ENCODE measurements around the gene SNCAIP.

SNCAIP gene

DNA sequence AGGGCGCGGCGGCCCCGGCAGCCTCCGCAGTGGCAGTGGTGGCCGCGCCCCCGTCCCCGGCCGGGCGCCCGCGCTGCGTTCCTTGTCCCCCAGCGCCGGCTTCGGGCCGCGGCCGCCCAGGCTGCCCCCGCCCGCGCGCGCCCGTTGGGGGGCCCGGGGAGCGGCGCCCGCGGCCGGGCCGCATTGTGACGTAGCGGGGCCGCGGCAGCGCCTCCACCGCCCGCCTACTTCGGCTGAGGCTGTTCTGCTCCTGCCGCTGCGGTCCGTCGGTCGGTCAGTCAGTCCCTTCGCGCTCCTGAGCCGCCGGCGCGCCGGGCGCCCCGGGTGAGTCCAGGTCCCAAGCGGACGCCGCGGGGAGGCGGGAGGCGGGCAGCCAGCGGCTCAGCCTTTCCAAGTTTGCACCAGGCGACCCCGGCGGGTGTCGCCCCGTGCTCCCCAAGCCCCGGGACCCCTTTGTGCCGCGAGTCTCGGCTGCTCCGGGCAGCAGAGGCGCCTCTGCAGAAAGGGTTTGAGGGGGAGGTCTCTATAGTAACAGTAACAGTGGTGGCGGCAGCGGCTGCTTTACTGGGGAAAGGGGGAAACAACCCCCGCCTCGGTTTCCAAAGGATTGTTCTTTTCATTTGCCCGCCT lies at the start of gene SNCAIP:
Gene SNCAIP (plus strand): TSS at position 277 of the 630 bp plus-strand sequence. CDS start 78,898 bp downstream, outside the sequence.
- no peak for DNase-seq

DNA sequence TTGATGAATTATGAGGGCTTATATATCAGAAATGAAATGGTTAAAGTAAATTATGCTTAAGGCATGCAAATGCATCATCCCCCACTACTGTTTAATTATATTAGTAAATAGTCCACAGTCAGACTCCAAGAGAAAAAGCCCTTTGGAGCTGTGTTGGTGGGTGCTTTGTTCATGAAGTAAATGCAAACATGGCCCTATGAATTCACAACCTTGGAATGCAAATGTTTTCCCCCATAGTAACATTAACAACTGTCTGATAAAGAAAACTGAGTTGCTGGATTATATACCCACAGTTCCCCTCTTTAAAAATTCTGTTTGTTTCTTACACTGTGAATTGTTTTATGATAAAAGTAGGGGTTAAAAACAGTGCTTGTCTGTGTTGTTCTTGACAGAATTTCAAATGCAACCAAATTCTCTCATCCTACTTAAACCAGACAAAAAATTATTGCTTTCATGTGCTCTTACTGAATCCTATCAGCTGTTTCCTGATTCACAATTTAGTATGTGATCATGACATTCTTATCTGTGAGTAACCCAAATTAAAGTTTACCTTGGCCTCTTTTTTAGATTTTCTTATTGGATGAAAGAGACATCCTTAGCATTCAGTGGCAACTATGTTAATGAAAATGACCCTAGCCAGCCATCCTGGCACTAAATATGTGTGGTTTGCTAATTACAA lies 48.5 kb upstream of the SNCAIP start:
- no peak for DNase-seq

DNA sequence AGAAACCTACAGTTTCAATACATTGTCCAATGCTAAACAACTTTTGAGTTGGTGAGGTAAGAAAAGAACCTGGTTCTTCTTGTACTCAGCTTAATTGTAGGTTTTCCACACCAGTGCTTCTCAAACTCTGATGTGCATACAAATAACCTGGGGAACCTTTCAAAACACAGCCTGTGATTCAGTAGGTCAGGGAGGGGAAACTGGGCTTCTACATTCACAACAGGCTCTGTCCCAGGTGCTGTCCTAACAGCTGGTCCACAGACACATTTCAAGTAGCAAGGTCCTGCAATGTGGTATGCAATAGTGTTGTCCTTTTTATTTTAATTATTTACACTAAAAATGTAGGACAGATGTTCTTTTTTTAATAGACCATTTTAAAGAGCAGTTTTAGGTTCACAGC lies 47.4 kb upstream of the SNCAIP start:
- DNase-seq, result no peak

DNA sequence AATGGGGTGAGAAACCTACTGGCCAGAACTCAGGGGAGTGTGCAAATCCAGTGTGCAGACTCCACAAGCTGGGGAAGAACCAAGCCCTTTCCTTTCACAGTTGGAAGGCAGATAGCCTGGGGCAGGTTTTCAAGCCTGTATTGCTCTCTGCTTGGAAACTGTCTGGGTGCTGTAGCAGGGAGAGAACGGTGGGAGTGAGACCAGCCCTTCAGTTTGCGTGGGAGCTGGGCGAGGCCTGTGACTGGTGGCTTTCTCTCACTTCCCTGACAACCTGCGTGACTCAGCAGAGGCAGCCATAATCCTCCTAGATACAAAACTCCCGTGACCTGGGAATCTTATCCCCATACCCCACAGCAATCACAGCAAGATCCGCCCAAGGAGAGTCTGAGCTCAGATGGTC lies 44.9 kb upstream of the SNCAIP start:
- no peak for DNase-seq

- DNase-seq, result no peak
These were observed 38.3 kb upstream of the SNCAIP start for GRCh38 chr5:122273696-122274095.

GRCh38 chr5:122283592-122283991 lies 28.4 kb upstream of the SNCAIP start:
- no peak for DNase-seq

- no peak for DNase-seq
These were observed 25.5 kb upstream of the SNCAIP start for GRCh38 chr5:122286541-122286940.

DNA sequence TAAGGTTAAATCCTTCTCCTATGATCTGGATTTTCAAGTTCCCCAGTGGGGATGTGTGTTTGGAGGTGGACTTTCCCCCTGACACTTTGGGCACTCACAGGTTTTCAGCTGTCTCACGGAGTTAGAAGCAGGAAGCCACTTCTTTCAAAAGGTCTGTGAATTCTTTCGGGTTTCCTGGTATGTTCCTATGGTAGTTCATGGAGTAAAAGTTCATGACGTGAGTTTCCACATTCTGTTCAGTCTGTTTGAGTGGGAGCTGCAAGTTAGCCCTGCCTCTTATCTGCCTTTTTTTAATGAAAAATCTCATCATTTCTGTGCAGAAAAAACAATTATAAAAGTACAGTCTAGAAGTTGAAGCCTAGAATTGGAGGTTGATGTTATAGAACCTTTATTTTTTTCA lies 24.9 kb upstream of the SNCAIP start:
- no peak for DNase-seq

DNA sequence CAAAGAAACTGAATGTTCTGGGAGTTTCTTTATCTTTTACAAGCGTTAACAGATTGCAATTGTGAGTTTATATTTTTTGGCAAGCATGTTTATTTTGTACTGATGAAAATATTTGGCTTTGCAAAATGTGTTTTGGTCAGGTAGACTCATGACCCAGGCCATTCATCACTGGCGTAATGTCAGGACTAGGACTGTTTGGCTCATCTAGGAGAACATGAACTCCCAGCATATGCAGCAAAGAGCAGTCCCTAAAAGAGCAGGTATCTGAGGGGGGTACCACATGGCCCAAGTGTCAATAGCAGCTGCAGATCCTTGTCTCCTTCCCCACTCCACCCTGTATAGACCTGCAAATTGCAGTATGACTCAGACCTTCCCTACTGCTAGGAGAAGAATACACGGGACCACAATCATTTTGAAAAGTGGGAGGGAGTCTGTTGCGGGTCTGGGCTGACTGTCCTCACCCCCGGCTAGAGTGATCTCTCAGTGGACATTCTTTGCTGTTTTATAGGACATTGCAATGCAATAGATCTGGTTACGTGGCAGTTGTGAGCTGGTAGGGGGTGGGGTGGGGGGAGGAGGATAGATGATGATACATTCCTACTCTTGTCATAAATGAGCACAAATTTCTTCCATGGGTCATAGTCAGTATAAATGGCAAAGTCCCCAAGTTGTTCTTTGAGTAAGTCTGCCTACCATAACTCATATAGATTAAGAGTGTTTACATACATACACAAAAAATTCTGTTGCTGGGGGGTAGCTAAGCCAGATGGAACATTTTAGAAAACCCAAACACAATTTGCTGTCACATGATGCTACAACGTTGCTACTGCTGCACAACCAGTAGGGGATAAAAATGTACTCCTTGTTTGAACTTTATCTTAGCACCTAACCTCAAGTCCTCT lies 20.8 kb upstream of the SNCAIP start:
- no peak for DNase-seq

- DNase-seq, result no peak
These were observed 19.7 kb upstream of the SNCAIP start for GRCh38 chr5:122292332-122292731.

- DNase-seq, result no peak
These were observed 16.9 kb upstream of the SNCAIP start for GRCh38 chr5:122295138-122295537.

DNA sequence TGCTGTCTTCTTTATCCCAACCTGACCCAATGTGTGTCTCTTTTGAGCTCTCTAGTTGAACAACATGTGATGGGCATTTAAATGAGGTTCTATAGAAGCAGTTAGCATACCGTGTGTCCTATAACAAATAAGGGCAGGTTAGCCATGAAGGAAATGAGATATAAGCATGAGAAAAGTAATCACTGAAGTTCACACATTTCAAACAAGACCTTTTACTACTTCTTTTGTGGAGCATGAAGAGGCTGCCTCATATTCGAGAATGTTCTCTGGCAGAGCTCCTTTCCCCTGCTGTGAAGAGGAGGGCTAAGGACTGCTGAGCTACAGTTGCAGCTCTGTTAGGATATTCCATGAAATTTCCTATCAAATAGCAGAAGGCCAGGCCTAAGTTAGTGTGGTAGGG lies 15.2 kb upstream of the SNCAIP start:
- DNase-seq, result no peak

GRCh38 chr5:122297587-122298298 lies 14.3 kb upstream of the SNCAIP start:
- DNase-seq, result no peak

- no peak for DNase-seq
These were observed 11.7 kb upstream of the SNCAIP start for GRCh38 chr5:122300374-122300773.

DNA sequence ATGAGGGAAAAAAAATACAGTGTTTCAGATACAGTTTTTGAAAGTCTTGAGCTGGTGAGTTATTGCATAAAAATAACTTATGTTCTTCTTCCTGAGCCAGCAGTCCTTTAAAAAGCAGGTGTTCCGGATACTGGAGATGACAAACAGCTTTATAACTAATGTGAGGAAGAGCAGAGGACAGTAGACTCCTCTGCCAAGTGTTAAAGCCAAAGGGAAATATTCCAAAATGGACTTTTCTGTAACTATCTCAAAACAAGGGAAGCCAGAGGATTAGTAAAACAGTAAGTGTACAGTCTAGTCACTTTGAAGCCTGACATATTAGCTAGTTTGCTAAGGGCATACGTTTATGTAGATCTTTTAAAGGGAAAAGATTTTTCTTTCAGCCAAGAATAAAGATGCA lies 11.0 kb upstream of the SNCAIP start:
- no peak for DNase-seq

GRCh38 chr5:122304471-122305215 lies 7.4 kb upstream of the SNCAIP start:
- DNase-seq, result no peak

GRCh38 chr5:122306461-122306860 lies 5.6 kb upstream of the SNCAIP start:
- no peak for DNase-seq

DNA sequence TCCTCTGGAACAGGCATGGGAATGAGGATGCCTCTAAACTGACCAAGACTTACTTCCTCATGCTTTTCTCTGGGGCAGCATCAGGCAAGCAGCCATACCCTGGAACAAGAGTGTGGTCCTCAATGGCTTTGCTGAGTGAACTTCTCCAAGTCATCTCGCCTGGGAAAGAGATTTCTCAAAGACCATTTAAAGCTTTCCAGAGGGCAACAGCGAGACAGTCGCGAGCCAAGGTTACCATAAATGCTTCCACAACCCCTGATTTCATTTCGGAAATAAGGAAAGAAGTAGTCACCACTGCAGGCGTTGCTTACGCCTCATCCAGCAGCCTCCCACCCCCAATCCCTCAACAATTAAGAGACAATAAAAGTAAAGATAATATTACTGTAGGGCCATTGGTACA lies 1.1 kb upstream of the SNCAIP start:
- DNase-seq, result no peak

DNA sequence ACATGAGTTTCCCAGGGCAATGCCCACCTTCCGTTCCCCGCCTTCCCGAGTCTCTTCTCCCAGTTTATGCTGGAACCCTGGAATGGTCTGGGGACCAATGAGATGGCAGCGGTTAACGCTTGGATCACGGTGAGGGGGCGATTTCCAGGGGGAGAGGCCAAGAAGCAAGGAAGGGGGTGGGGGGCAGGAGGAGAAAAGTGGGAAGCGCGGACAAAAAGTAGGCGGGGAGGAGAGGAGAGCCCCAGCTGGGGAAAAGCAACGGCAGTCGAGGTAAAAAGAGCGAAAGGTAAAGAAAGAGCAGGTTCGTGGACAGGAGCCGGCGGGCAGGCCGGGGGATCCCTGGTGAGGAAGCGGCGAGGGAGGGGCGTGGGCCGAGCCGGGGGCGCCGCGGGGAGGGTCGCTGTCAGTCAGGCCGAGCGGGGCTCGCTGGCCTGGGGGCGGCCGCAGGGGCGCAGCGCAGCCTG lies 508 bp upstream of the SNCAIP start:
- DNase-seq, result no peak

DNA sequence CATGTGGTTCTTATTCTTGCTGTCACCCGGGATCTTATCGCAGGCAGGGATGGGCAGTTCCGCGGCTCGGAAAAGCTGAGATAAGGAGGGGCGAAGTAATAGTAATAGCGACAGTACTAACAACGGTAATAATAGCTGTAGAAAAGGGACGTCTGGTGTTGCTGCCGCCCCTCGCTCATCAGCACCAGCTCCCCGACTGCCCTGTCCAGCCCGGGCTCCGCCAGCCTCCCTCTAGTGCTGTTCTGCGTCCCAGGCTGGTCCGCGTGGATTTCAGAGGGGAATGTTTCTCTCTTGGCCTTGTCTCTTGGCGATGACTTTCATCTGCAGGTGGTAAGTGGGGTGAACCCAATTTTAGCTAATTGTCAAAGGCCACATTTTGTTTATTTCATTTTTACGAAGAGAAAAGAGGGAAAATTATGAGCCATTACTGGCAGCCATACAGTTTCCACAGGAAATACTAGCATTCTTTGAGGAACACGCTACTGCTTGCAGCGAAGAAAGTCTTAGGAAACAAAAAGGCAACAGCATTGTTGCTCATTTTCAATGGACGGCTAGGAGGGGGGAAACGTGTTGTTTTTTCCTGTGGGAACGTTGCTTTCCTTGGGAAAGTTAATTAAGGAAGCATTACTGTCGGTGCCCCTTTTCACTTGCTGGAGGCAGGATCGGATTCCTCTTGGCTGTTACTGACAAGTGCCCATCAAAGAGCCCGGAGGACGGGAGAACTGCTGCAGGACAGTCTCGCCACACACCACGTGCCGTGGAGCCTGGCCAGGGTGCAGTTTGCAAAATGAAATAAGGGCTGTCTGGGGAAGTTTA lies 762 bp downstream of the SNCAIP start:
- no peak for DNase-seq

DNA sequence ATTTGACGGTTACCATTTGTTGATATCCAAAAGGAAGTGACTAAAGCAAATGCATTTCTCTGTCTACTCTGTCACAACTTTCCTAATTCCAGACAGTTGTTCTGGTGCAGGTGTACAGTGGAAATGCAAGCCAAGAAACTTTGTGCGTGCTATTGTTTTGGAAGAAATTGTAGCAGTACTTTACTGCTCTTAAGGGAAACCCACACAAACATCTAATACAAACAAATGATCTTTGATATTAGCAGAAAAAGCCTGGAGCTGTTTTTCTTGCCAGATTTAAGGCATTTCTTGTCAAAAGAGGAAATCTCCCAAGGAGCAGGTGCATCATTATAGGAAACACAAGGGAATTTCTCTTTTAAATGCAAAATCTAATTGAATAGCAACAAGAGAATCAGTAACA lies 2.0 kb downstream of the SNCAIP start:
- no peak for DNase-seq
